ENCODE data around the gene ARMC2. TPM values are rescaled to one million over a fixed set of nuclear protein-coding genes. Genes with fewer than 3 reads are reported as not detected.

ARMC2 gene
- total RNA-seq, 6 donors from 2014 or later = 4.1 to 24.0 (median 7.8) TPM

- H3K36me3 ChIP-seq = no peaks in the 10 kb centered on the region
- TF ChIP-seq CTCF (IDR thresholded peaks at IDR 0.05) (peak; percentile 27 to 93 (median 85)), EP300 (IDR thresholded peaks at IDR 0.05) (no peak), POLR2A (IDR thresholded peaks at IDR 0.05) (peak in 3 of 4 donors; percentile 90 to 97 (median 92)), POLR2AphosphoS5 (IDR thresholded peaks at IDR 0.05) (peak; percentile 58 to 90)
- H3K4me1 ChIP-seq = peaks cover 16 to 54% (median 25%) of the 10 kb centered on the region in 4 donors
- peak; percentile 97 to 100 for DNase-seq
- 2 to 7% methylated on average over 2 to 11 of the region's 80 CpGs for WGBS, 2 donors
- H3K27ac ChIP-seq = peak overlapping the region; percentile 90 to 97 (median 94)
- H3K4me3 ChIP-seq = peak overlapping the region; percentile 69 to 96 (median 82)
- ATAC-seq (ENCODE audit: low FRiP score in 2 of 2) = peak; percentile 98 to 99
- H3K9me3 ChIP-seq = no peaks in the 10 kb centered on the region
- no peaks in the 10 kb centered on the region for H3K27me3 ChIP-seq
Observed at GRCh38 chr6:109009236-109009961, 161.2 kb downstream of the ARMC2 start.

- peaks cover 16 to 50% (median 29%) of the 10 kb centered on the region in 4 donors for H3K4me1 ChIP-seq
- ATAC-seq (ENCODE audit: low FRiP score in 2 of 2) (no peak), DNase-seq (no peak)
- peak overlapping the region; percentile 68 to 96 (median 72) for H3K4me3 ChIP-seq
- WGBS, 2 donors = 13 to 17% methylated on average over 10 of the region's 10 CpGs
- TF ChIP-seq CTCF (IDR thresholded peaks at IDR 0.05) (no peak), POLR2AphosphoS5 (IDR thresholded peaks at IDR 0.05) (no peak), POLR2A (IDR thresholded peaks at IDR 0.05) (no peak), EP300 (IDR thresholded peaks at IDR 0.05) (no peak)
- no peaks in the 10 kb centered on the region for H3K9me3 ChIP-seq
- no peaks in the 10 kb centered on the region for H3K36me3 ChIP-seq
- peak overlapping the region; percentile 90 to 97 (median 94) for H3K27ac ChIP-seq
- no peaks in the 10 kb centered on the region for H3K27me3 ChIP-seq
Observed at GRCh38 chr6:109009962-109010704, 161.9 kb downstream of the ARMC2 start.

- DNase-seq (no peak), ATAC-seq (ENCODE audit: low FRiP score in 2 of 2) (no peak)
- H3K9me3 ChIP-seq = no peaks in the 10 kb centered on the region
- H3K4me1 ChIP-seq = peaks cover 16 to 50% (median 26%) of the 10 kb centered on the region in 4 donors
- no peak for TF ChIP-seq CTCF (IDR thresholded peaks at IDR 0.05)
- no peak for TF ChIP-seq EP300 (IDR thresholded peaks at IDR 0.05)
- TF ChIP-seq POLR2AphosphoS5 (IDR thresholded peaks at IDR 0.05) = no peak
- TF ChIP-seq POLR2A (IDR thresholded peaks at IDR 0.05) = no peak
- no peak overlapping the region for H3K4me3 ChIP-seq
- H3K27ac ChIP-seq = peak overlapping the region in 2 of 4 donors; percentile 93 to 94
- WGBS, 2 donors = 70 to 72% methylated on average over 2 of the region's 2 CpGs
- no peaks in the 10 kb centered on the region for H3K36me3 ChIP-seq
- H3K27me3 ChIP-seq = no peaks in the 10 kb centered on the region
Observed at GRCh38 chr6:109010705-109011102, 162.5 kb downstream of the ARMC2 start.

- WGBS, 2 donors = 35 to 43% methylated on average over 2 of the region's 2 CpGs
- no peaks in the 10 kb centered on the region for H3K27me3 ChIP-seq
Observed at GRCh38 chr6:109013656-109014305, 165.6 kb downstream of the ARMC2 start.

More at GRCh38 chr6:109013656-109014305, 165.6 kb downstream of the ARMC2 start:
- H3K9me3 ChIP-seq = no peaks in the 10 kb centered on the region
- H3K4me1 ChIP-seq = peaks cover 16 to 28% (median 26%) of the 10 kb centered on the region in 4 donors
- no peak for TF ChIP-seq POLR2A (IDR thresholded peaks at IDR 0.05)
- no peak for TF ChIP-seq CTCF (IDR thresholded peaks at IDR 0.05)
- no peak for TF ChIP-seq EP300 (IDR thresholded peaks at IDR 0.05)
- TF ChIP-seq POLR2AphosphoS5 (IDR thresholded peaks at IDR 0.05) = no peak
- H3K36me3 ChIP-seq = no peaks in the 10 kb centered on the region
- DNase-seq = no peak
- H3K27ac ChIP-seq = peak overlapping the region; percentile 37 to 67 (median 54)
- no peak overlapping the region for H3K4me3 ChIP-seq
- no peak for ATAC-seq (ENCODE audit: low FRiP score in 2 of 2)
